H1 (cell line): ENCODE results near the gene ZNF652.
"Not testable (repeated sequence)": the region's sequence is repeated elsewhere in the genome, so short reads cannot be mapped to it uniquely, and the experiment has no call there.

Experiments
- CBX5 ChIP-seq: fragments of 300-800, 300-1000 bp; sonication (generic); IDR thresholded peaks from 2 replicates; pipeline ENCODE4 v1.7.1; 2016; ENCODE audit warnings: antibody characterized with exemption, low read length, low read depth
- CREB1 ChIP-seq: IDR thresholded peaks from 2 replicates; pipeline ENCODE4 v1.6.1; 2012; ENCODE audit warnings: inconsistent platforms
- EZH2 ChIP-seq: fragments of 200-600 bp; sonication (generic); IDR thresholded peaks from 2 replicates; pipeline ENCODE4 v1.7.1; 2012; ENCODE audit warnings: low read depth, mild to moderate bottlenecking, moderate library complexity, low read length, inconsistent platforms; ENCODE audit not compliant: severe bottlenecking
- HDAC2 ChIP-seq, 2 experiments: fragments of 300-600 bp in 1 of 2; sonication (generic) in 1 of 2; IDR thresholded peaks; 2 replicates each; pipeline ENCODE4 v1.6.1; 2011 to 2012; ENCODE audit warnings: low read depth in 2 of 2, low read length in 2 of 2, mild to moderate bottlenecking in 2 of 2, moderate library complexity in 2 of 2, borderline replicate concordance in 1 of 2, inconsistent platforms in 1 of 2
- JUN ChIP-seq: IDR thresholded peaks from 2 replicates; pipeline ENCODE4 v1.6.1; 2011; ENCODE audit warnings: low read depth, mild to moderate bottlenecking, improper control_type of control experiment, low read length
- KDM1A ChIP-seq: fragments of 200-600, 300-600 bp; sonication (generic); IDR thresholded peaks from 2 replicates; pipeline ENCODE4 v1.7.1; 2016; ENCODE audit warnings: mild to moderate bottlenecking, low read length, borderline replicate concordance
- KDM5A ChIP-seq: fragments of 200-600 bp; IDR thresholded peaks from 2 replicates; pipeline ENCODE4 v1.7.1; 2012; ENCODE audit warnings: mild to moderate bottlenecking, low read length, inconsistent platforms, mixed read lengths
- MAX ChIP-seq: IDR thresholded peaks from 2 replicates; pipeline ENCODE4 v1.6.1; 2012; ENCODE audit warnings: inconsistent platforms
- PHF8 ChIP-seq: fragments of 200-600 bp; sonication (generic); conservative IDR thresholded peaks from 2 replicates; pipeline ENCODE4 v1.7.1; 2012; ENCODE audit warnings: low read depth, mild to moderate bottlenecking, inconsistent platforms, low read length, moderate library complexity
- POLR2A ChIP-seq, 2 experiments: IDR thresholded peaks; 1 replicate in 1 of 2; 2 replicates in 1 of 2; pipeline ENCODE4 v1.6.1; 2011; ENCODE audit warnings: low read depth in 2 of 2, low read length in 2 of 2, mild to moderate bottlenecking in 2 of 2; ENCODE audit errors: control extremely low read depth in 1 of 2
- POLR2AphosphoS5 ChIP-seq: IDR thresholded peaks from 2 replicates; pipeline ENCODE4 v1.6.1; 2011; ENCODE audit warnings: low read depth, low read length
- SRF ChIP-seq: IDR thresholded peaks from 2 replicates; pipeline ENCODE4 v1.6.1; 2011; ENCODE audit warnings: mild to moderate bottlenecking, low read depth, low read length, moderate library complexity
- SUZ12 ChIP-seq: fragments of 200-600 bp; sonication (generic); IDR thresholded peaks from 2 replicates; pipeline ENCODE4 v1.6.1; 2012; ENCODE audit warnings: mild to moderate bottlenecking, inconsistent platforms, low read length, moderate library complexity, mixed read lengths
- TF ChIP-seq, protein P1 (sequence below), 3 experiments: IDR thresholded peaks; 1 replicate in 2 of 3; 2 replicates in 1 of 3; pipeline versions ENCODE4 v1.5.1 to v1.6.1; 2011; ENCODE audit warnings: low read length in 3 of 3, mild to moderate bottlenecking in 3 of 3, inconsistent platforms in 2 of 3, low read depth in 1 of 3, moderate library complexity in 1 of 3; ENCODE audit not compliant: insufficient read depth in 1 of 3; ENCODE audit errors: control extremely low read depth in 1 of 3

- TF ChIP-seq, protein P1, sequence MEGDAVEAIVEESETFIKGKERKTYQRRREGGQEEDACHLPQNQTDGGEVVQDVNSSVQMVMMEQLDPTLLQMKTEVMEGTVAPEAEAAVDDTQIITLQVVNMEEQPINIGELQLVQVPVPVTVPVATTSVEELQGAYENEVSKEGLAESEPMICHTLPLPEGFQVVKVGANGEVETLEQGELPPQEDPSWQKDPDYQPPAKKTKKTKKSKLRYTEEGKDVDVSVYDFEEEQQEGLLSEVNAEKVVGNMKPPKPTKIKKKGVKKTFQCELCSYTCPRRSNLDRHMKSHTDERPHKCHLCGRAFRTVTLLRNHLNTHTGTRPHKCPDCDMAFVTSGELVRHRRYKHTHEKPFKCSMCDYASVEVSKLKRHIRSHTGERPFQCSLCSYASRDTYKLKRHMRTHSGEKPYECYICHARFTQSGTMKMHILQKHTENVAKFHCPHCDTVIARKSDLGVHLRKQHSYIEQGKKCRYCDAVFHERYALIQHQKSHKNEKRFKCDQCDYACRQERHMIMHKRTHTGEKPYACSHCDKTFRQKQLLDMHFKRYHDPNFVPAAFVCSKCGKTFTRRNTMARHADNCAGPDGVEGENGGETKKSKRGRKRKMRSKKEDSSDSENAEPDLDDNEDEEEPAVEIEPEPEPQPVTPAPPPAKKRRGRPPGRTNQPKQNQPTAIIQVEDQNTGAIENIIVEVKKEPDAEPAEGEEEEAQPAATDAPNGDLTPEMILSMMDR (IDR thresholded peaks at IDR 0.05; ENCODE audit: control extremely low read depth in 1 of 3, insufficient read depth in 1 of 3, low read depth in 1 of 3, low read length in 3 of 3): not testable (repeated sequence)
- not testable (repeated sequence) for TF ChIP-seq KDM5A; SRF; POLR2AphosphoS5; POLR2A (IDR thresholded peaks at IDR 0.05; ENCODE audit: control extremely low read depth in 1 of 2, low read depth in 2 of 2, low read length in 2 of 2); EZH2; HDAC2 (IDR thresholded peaks at IDR 0.05; ENCODE audit: borderline replicate concordance in 1 of 2, low read depth in 2 of 2, low read length in 2 of 2); JUN; CBX5; MAX; KDM1A; SUZ12; PHF8; CREB1
These were observed 86.1 kb downstream of the ZNF652 start for GRCh38 chr17:49275981-49276380.
